HEK293 (cell line): ENCODE measurements around the gene ARMH3.

Experiments used
- CTCF ChIA-PET: fragments of 350-600 bp; formaldehyde crosslinking; extraction: SDS; loops from one replicate; lab custom pipeline; 2021; ENCODE audit warnings: antibody characterized with exemption; lab: Yijun Ruan, JAX
- POLR2A ChIA-PET: fragments of 300-600 bp; formaldehyde crosslinking; extraction: SDS; loops from one replicate; lab custom pipeline; 2020; ENCODE audit warnings: antibody characterized with exemption, inconsistent platforms; lab: Yijun Ruan, JAX
- H3K27ac ChIP-seq: fragments of 200-500 bp; sonication (Bioruptor generic); 2 replicates; pipeline ENCODE4 v1.5.1; 2014; ENCODE audit warnings: low read depth, low read length, control low read depth, inconsistent platforms; ENCODE audit errors: extremely low read depth
- H3K36me3 ChIP-seq, 2 experiments: fragments of 200-500 bp in 1 of 2; sonication (Bioruptor generic) in 1 of 2; 1 replicate in 1 of 2; 2 replicates in 1 of 2; pipeline ENCODE4 v1.5.1; 2014 to 2017; ENCODE audit warnings: inconsistent platforms in 2 of 2, low read length in 2 of 2; ENCODE audit not compliant: control insufficient read depth in 2 of 2, insufficient read depth in 1 of 2
- H3K4me1 ChIP-seq: fragments of 200-500 bp; sonication (Bioruptor generic); 2 replicates; pipeline ENCODE4 v1.5.1; 2014; ENCODE audit warnings: mild to moderate bottlenecking, low read length, inconsistent platforms; ENCODE audit not compliant: control insufficient read depth, insufficient read depth
- H3K4me3 ChIP-seq: 2 replicates; pipeline ENCODE4 v1.5.1; 2011; ENCODE audit warnings: low read depth, mild to moderate bottlenecking, control low read depth, low read length, moderate library complexity
- H3K9me3 ChIP-seq: fragments of 200-500 bp; sonication (Bioruptor generic); 2 replicates; pipeline ENCODE4 v1.5.1; 2014; ENCODE audit warnings: low read depth, low read length, inconsistent platforms; ENCODE audit not compliant: control insufficient read depth, insufficient read depth
- GLIS1 ChIP-seq: fragments of 450-650 bp; formaldehyde crosslinking; IDR thresholded peaks from 2 replicates; pipeline ENCODE4 v1.5.1; 2016; ENCODE audit warnings: missing biosample characterization, missing genetic modification characterization
- IKZF3 ChIP-seq: fragments of 450-650 bp; IDR thresholded peaks from 2 replicates; pipeline ENCODE4 v1.5.0; 2018; ENCODE audit warnings: missing biosample characterization, mild to moderate bottlenecking, missing genetic modification characterization, moderate library complexity
- KLF8 ChIP-seq: fragments of 450-650 bp; formaldehyde crosslinking; IDR thresholded peaks from 2 replicates; pipeline ENCODE4 v1.5.1; 2016; ENCODE audit warnings: missing biosample characterization, missing genetic modification characterization
- MYNN ChIP-seq: fragments of 450-650 bp; formaldehyde crosslinking; IDR thresholded peaks from 2 replicates; pipeline ENCODE4 v1.5.1; 2016; ENCODE audit warnings: missing biosample characterization, missing genetic modification characterization, borderline replicate concordance
- SCRT1 ChIP-seq: fragments of 450-650 bp; formaldehyde crosslinking; IDR thresholded peaks from 2 replicates; pipeline ENCODE4 v1.5.1; 2016; ENCODE audit warnings: missing biosample characterization, missing genetic modification characterization, borderline replicate concordance
- SCRT2 ChIP-seq: fragments of 450-650 bp; formaldehyde crosslinking; IDR thresholded peaks from 2 replicates; pipeline ENCODE4 v1.5.1; 2016; ENCODE audit warnings: missing biosample characterization, missing genetic modification characterization
- SP7 ChIP-seq: fragments of 450-650 bp; formaldehyde crosslinking; IDR thresholded peaks from 2 replicates; pipeline ENCODE4 v1.5.1; 2016; ENCODE audit warnings: missing biosample characterization, missing genetic modification characterization
- ZNF174 ChIP-seq: fragments of 450-650 bp; formaldehyde crosslinking; IDR thresholded peaks from 2 replicates; pipeline ENCODE4 v1.5.0; 2017; ENCODE audit warnings: missing biosample characterization, mild to moderate bottlenecking, missing genetic modification characterization
- ZNF184 ChIP-seq: fragments of 450-650 bp; IDR thresholded peaks from 2 replicates; pipeline ENCODE4 v1.5.1; 2018; ENCODE audit warnings: missing biosample characterization, mild to moderate bottlenecking, missing genetic modification characterization
- ZNF37A ChIP-seq: fragments of 450-650 bp; IDR thresholded peaks from 2 replicates; pipeline ENCODE4 v1.5.1; 2018; ENCODE audit warnings: missing biosample characterization, missing genetic modification characterization
- ZNF626 ChIP-seq: fragments of 450-650 bp; sonication (Bioruptor Pico); formaldehyde crosslinking; IDR thresholded peaks from 2 replicates; pipeline ENCODE4 v1.5.1; 2018; ENCODE audit warnings: missing biosample characterization, missing genetic modification characterization, inconsistent platforms
- ZNF677 ChIP-seq: fragments of 450-650 bp; IDR thresholded peaks from 2 replicates; pipeline ENCODE4 v1.5.0; 2018; ENCODE audit warnings: missing biosample characterization, mild to moderate bottlenecking, missing genetic modification characterization, moderate library complexity
- ZNF768 ChIP-seq: fragments of 450-650 bp; formaldehyde crosslinking; IDR thresholded peaks from 2 replicates; pipeline ENCODE4 v1.5.1; 2018; ENCODE audit warnings: missing biosample characterization, mild to moderate bottlenecking, missing genetic modification characterization
- ZNF837 ChIP-seq: fragments of 450-650 bp; formaldehyde crosslinking; IDR thresholded peaks from 2 replicates; pipeline ENCODE4 v1.5.1; 2016; ENCODE audit warnings: missing biosample characterization, missing genetic modification characterization
- TF ChIP-seq, protein P1 (sequence below): fragments of 450-650 bp; formaldehyde crosslinking; IDR thresholded peaks from 2 replicates; pipeline ENCODE4 v1.5.1; 2016; ENCODE audit warnings: missing biosample characterization, missing genetic modification characterization
- TF ChIP-seq, protein P2 (sequence below): fragments of 450-650 bp; formaldehyde crosslinking; IDR thresholded peaks from 2 replicates; pipeline ENCODE4 v1.5.1; 2016; ENCODE audit warnings: missing biosample characterization, missing genetic modification characterization, borderline replicate concordance
- TF ChIP-seq, protein P3 (sequence below): fragments of 450-650 bp; formaldehyde crosslinking; conservative IDR thresholded peaks from 2 replicates; pipeline ENCODE4 v1.5.1; 2016; ENCODE audit warnings: low read depth, missing biosample characterization, missing genetic modification characterization
- TF ChIP-seq, protein P4 (sequence below): fragments of 450-650 bp; formaldehyde crosslinking; IDR thresholded peaks from 2 replicates; pipeline ENCODE4 v1.5.1; 2016; ENCODE audit warnings: missing biosample characterization, missing genetic modification characterization

Gene ARMH3

DNA sequence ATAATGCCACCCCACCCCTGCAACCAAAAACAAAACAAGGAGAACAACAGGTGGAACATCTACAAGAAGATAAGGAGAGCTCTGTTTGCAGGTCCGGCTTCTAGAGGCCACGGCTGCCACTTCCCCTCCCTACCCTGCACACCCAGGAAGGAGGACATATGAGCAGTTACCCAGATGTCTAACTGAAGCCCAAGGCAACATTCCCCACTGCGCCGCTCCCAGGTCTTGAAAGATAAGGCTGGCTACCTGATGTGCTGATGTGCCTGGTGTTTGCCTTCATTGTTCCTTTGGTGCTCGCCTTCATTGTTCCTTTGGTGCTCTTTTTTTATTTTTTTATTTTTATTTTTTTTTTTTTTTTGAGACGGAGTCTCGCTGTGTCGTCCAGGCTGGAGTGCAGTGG lies 30.2 kb upstream of the ARMH3 start:
- Histone ChIP-seq H3K9me3 (no peaks in the 10 kb centered on the region), H3K27ac (no peak overlapping the region), H3K4me1 (0 out of 2 replicates have a peak, but pooled peaks cover 2% of the 10 kb centered on the region), H3K36me3 (no peaks in the 10 kb centered on the region), H3K4me3 (no peak overlapping the region)
- ChIA-PET POLR2A (no interaction called here), CTCF (interaction anchor here (1.9 kb wide), 1 partner anchor 13 kb away, joined by 10 read pairs; no protein-coding TSS in a partner anchor)
- TF ChIP-seq, protein P1, sequence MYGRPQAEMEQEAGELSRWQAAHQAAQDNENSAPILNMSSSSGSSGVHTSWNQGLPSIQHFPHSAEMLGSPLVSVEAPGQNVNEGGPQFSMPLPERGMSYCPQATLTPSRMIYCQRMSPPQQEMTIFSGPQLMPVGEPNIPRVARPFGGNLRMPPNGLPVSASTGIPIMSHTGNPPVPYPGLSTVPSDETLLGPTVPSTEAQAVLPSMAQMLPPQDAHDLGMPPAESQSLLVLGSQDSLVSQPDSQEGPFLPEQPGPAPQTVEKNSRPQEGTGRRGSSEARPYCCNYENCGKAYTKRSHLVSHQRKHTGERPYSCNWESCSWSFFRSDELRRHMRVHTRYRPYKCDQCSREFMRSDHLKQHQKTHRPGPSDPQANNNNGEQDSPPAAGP (tag by site-specific recombination): no peak
- TF ChIP-seq, protein P2, sequence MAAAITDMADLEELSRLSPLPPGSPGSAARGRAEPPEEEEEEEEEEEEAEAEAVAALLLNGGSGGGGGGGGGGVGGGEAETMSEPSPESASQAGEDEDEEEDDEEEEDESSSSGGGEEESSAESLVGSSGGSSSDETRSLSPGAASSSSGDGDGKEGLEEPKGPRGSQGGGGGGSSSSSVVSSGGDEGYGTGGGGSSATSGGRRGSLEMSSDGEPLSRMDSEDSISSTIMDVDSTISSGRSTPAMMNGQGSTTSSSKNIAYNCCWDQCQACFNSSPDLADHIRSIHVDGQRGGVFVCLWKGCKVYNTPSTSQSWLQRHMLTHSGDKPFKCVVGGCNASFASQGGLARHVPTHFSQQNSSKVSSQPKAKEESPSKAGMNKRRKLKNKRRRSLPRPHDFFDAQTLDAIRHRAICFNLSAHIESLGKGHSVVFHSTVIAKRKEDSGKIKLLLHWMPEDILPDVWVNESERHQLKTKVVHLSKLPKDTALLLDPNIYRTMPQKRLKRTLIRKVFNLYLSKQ (tag by site-specific recombination): no peak
- TF ChIP-seq SCRT2: peak; percentile 38; the same call in 1 of the 2 replicates

DNA sequence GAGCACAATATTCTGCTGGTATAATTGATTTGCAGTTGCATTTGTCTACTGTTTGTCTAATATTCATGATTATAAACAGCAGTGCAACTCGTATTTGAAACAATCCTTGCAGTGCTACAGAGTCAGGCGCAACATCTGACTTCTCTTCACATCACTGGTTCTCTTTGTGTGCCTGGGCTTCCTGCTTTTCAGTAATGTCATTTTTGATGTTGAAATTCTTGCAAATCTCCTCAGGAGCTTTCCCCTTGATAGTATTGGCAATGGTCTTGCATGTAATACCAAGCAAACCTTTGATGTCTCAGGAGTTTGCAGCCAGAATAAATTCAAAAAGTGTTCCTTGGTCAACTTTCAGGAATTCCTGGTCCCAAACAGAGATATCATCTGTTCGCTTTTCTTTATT lies 29.4 kb upstream of the ARMH3 start:
- ChIA-PET CTCF (interaction anchor here (0.6 to 1.9 kb wide), 4 partner anchors 13 to 780 kb away, joined by 3 to 10 read pairs (median 4); no protein-coding TSS in a partner anchor), POLR2A (interaction anchor here (0.7 kb wide), 1 partner anchor 16 kb away, joined by 6 read pairs; no protein-coding TSS in a partner anchor)

DNA sequence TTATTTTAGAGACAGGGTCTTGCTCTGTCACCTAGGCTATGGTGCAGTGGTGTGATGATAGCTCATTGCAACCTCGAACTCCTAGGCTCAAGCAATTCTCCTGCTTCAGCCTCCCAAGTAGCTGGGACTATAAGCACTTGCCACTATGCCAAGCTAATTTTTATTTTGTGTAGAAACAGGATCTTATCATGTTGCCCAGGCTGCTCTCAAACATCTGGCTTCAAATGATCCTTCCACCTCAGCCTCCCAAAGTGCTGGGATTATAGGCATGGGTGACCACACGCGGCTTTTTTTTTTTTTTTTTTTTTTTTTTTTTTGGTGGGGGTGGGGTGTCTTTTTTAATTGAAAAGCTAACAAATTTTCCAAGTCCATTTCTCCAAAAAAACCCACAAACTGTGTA lies 27.6 kb upstream of the ARMH3 start:
- ChIA-PET POLR2A (interaction anchor here (1.0 kb wide), 2 partner anchors 24 to 30 kb away, joined by 3 to 6 read pairs; no protein-coding TSS in a partner anchor), CTCF (interaction anchor here (0.5 to 4.7 kb wide), 6 partner anchors 11 to 1857 kb away, joined by 3 to 39 read pairs (median 3); no protein-coding TSS in a partner anchor)
- TF ChIP-seq SCRT2 (no peak), ZNF768 (no peak), GLIS1 (no peak), IKZF3 (no peak)
- H3K4me3 ChIP-seq: no peak overlapping the region
- no peak overlapping the region for H3K27ac ChIP-seq
- H3K9me3 ChIP-seq: no peaks in the 10 kb centered on the region
- no peaks in the 10 kb centered on the region for H3K36me3 ChIP-seq
- H3K4me1 ChIP-seq: 0 out of 2 replicates have a peak, but pooled peaks cover 2% of the 10 kb centered on the region

More for the DNA sequence above, 29.4 kb upstream of the ARMH3 start:
- Histone ChIP-seq H3K4me1 (0 out of 2 replicates have a peak, but pooled peaks cover 2% of the 10 kb centered on the region), H3K27ac (no peak overlapping the region), H3K9me3 (no peaks in the 10 kb centered on the region), H3K36me3 (no peaks in the 10 kb centered on the region), H3K4me3 (no peak overlapping the region)
- TF ChIP-seq ZNF37A (tag by site-specific recombination) (no peak), ZNF626 (no peak), SCRT1 (tag by site-specific recombination) (no peak), KLF8 (no peak), MYNN (tag by site-specific recombination) (no peak), ZNF174 (tag by site-specific recombination) (no peak), ZNF677 (tag by site-specific recombination) (no peak), ZNF184 (tag by site-specific recombination) (no peak), SP7 (tag by site-specific recombination) (no peak), ZNF837 (tag by site-specific recombination) (no peak)
- TF ChIP-seq, protein P3, sequence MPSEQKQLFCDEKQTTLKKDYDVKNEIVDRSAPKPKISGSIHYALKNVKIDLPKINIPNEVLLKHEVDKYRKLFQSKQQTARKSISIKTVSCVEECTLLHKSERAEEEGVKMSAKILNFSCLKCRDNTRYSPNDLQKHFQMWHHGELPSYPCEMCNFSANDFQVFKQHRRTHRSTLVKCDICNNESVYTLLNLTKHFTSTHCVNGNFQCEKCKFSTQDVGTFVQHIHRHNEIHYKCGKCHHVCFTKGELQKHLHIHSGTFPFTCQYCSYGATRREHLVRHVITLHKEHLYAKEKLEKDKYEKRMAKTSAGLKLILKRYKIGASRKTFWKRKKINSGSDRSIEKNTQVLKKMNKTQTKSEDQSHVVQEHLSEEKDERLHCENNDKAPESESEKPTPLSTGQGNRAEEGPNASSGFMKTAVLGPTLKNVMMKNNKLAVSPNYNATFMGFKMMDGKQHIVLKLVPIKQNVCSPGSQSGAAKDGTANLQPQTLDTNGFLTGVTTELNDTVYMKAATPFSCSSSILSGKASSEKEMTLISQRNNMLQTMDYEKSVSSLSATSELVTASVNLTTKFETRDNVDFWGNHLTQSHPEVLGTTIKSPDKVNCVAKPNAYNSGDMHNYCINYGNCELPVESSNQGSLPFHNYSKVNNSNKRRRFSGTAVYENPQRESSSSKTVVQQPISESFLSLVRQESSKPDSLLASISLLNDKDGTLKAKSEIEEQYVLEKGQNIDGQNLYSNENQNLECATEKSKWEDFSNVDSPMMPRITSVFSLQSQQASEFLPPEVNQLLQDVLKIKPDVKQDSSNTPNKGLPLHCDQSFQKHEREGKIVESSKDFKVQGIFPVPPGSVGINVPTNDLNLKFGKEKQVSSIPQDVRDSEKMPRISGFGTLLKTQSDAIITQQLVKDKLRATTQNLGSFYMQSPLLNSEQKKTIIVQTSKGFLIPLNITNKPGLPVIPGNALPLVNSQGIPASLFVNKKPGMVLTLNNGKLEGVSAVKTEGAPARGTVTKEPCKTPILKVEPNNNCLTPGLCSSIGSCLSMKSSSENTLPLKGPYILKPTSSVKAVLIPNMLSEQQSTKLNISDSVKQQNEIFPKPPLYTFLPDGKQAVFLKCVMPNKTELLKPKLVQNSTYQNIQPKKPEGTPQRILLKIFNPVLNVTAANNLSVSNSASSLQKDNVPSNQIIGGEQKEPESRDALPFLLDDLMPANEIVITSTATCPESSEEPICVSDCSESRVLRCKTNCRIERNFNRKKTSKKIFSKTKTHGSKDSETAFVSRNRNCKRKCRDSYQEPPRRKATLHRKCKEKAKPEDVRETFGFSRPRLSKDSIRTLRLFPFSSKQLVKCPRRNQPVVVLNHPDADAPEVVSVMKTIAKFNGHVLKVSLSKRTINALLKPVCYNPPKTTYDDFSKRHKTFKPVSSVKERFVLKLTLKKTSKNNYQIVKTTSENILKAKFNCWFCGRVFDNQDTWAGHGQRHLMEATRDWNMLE (tag by site-specific recombination): no peak
- TF ChIP-seq, protein P4, sequence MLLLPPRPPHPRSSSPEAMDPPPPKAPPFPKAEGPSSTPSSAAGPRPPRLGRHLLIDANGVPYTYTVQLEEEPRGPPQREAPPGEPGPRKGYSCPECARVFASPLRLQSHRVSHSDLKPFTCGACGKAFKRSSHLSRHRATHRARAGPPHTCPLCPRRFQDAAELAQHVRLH (tag by site-specific recombination): no peak
